GM19397 (cell line): ENCODE measurements around the gene KCNN4.

Experiments
- ATAC-seq: cut with Tn5 transposase; IDR thresholded peaks from one replicate; pipeline ENCODE4 v1.9.1; 2021; ENCODE audit warnings: mild to moderate bottlenecking, moderate library complexity; ENCODE audit not compliant: unreplicated experiment

Gene KCNN4

DNA sequence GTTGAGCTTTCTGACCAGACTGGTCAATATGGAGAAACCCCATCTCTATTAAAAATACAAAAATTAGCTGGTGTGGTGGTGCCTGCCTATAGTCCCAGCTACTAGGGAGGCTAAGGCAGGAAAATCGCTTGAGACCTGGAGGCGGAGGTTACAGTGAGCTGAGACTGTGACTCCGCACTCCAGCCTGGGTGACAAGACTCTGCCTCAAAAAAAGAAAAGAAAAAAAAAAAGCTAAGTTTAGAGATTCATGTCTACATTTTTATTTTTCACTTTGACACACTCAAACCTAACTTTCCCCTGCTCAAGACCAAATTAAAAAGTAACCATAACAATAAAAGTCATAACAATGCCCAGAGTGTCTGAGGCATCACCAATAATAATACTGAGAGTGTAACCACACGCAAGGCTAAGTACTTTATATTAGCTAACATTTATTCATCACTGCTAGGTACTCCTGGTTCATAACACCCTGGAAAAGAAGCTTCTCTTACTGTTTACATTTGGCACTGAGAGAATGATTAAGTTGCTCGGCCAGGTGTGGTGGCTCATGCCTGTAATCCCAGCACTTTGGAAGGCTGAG is 59.2 kb downstream of the KCNN4 start:
- no peak for ATAC-seq

DNA sequence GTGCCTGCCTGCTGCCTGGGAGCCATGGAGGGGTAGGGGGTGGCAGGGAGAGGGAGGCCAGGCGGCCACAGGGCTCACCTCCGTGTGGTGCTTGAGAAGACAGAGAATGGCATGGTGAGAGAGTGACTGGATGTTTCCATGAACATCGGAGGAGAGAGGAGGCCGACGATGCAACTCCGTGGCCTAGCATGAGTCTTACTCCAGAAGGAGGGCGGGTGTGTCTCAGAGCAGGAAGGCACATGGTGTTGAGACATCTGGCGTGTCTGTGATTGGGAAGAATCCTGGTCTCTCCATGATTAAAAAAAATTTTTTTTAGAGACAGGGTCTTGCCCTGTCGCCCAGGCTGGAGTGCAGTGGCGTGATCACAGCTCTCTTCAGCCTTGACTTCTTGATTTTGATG is 59.8 kb downstream of the KCNN4 start:
- ATAC-seq, result no peak

DNA sequence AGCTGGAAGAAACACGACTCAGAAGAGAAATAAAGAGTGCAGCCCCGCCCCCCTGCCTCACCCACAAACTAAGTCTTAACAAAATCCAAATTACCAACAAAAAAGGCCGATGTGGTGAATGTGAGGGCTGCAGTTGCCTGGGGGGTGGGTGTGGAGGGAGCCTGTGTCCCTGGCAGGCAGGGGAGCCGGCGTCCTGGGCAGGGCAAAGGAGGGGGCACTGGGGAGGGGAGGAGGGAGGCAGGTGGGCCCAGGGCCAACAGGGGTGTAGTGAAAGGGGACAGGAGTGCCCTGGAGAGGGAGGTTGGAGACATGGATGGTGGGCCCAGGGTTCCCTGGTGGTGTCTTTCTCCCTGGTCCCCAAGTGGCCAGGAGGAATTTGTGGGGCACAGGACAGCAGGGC is 60.9 kb downstream of the KCNN4 start:
- no peak for ATAC-seq

DNA sequence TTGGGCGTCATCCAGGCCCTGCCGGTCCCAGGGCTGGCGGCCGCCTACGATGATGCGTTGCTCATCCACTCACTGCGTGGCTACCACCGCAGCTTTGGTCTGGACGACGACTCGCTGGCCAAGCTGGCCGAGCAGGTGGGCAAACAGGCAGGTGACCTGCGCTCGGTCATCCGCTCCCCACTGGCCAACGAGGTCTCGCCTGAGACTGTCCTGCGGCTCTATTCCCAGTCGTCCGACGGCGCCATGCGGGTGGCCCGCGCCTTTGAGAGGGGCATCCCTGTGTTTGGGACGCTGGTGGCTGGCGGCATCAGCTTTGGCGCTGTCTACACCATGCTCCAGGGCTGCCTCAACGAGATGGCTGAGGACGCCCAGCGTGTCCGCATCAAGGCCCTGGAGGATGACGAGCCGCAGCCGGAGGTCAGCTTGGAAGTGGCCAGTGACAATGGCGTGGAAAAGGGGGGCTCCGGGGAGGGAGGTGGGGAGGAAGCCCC is 61.4 kb downstream of the KCNN4 start:
- ATAC-seq, result no peak

DNA sequence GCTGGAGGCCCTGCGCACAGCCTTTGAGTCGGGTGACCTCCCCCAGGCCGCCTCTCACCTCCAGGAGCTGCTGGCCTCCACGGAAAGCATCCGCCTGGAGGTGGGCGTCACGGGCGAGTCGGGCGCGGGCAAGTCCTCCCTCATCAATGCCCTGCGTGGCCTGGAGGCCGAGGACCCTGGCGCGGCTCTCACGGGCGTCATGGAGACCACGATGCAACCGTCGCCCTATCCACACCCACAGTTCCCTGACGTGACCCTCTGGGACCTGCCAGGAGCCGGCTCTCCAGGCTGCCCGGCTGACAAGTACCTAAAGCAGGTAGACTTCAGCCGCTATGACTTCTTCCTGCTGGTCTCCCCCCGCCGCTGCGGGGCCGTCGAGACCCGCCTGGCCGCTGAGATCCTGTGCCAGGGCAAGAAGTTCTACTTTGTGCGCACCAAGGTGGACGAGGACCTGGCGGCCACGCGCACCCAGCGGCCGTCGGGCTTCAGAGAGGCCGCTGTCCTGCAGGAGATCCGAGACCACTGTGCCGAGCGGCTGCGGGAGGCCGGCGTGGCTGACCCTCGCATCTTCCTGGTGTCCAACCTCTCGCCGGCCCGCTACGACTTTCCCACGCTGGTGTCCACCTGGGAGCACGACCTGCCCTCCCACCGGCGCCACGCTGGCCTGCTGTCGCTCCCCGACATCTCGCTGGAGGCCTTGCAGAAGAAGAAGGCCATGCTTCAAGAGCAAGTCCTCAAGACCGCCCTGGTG is 62.0 kb downstream of the KCNN4 start:
- ATAC-seq, result no peak
